Measurements from ENCODE around the gene WDFY3. TPM values are rescaled to one million over a fixed set of nuclear protein-coding genes. Genes with fewer than 3 reads are reported as not detected.

Gene WDFY3
- total and polyA plus RNA-seq, 4 experiments from 2014 or later, result 1.2 to 2.7 (median 2.1) TPM; not detected in 1

DNA sequence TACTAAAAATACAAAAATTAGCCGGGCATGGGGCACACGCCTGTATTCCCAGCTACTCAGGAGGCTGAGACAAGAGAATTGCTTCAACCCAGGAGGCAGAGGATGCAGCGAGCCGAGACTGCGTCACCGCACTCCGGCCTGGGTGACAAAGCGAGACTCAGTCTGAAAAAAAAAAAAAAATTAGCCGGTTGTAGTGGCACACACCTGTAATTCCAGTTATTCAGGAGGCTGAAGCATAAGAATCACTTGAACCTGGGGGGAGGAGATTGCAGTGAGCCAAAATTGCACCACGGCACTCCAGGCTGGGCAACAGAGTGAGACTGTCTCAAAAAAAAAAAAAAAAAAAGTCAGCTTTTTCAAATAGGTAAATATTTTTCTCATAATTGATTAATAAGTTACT, 71.9 kb downstream of the WDFY3 start:
- DNase-seq, result no peak
- no peaks in the 10 kb centered on the region for H3K4me1 Mint-ChIP-seq
- POLR2A ChIA-PET (ENCODE audit: partially characterized antibody), result no interaction called here

DNA sequence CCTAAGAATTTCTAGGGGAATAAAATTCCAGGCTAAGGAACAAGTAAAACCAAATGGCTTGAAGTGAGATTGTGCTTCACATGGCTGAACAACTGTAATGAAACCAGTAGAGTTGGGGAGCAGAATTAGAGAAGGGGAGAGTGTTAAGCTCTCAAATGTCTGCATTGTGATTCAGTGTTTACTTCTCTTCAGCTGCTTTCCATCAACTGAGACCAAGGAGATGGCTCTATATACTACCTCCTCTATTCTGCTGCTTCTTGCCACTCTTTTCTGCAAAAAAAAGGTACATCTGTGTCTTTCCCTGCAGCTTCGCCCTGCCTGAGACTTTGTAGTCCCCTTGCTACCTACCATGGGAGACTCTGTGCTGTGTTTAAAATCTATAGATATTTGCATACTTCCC, 73.5 kb downstream of the WDFY3 start:
- Mint-ChIP-seq H3K36me3 (no peaks in the 10 kb centered on the region), H3K9me3 (no peaks in the 10 kb centered on the region), H3K27ac (no peak overlapping the region), H3K4me1 (no peaks in the 10 kb centered on the region), H3K27me3 (no peaks in the 10 kb centered on the region), H3K4me3 (no peak overlapping the region)
- H3K27ac ChIP-seq (ENCODE audit: low read depth, low read length), result no peak overlapping the region
- DNase-seq, result no peak
- CTCF ChIA-PET (ENCODE audit: partially characterized antibody), result no interaction called here
- intact Hi-C loops (cut with micrococcal nuclease), result no loop called here
- H3K4me3 ChIP-seq (ENCODE audit: low read length in 2 of 2), result no peak overlapping the region
- POLR2A ChIA-PET (ENCODE audit: partially characterized antibody), result no interaction called here
- H3K36me3 ChIP-seq (ENCODE audit: insufficient read depth, low read length), result no peaks in the 10 kb centered on the region
- H3K9me3 ChIP-seq (ENCODE audit: control insufficient read depth in 1 of 2, low read length in 2 of 2), result no peaks in the 10 kb centered on the region
- H3K27me3 ChIP-seq (ENCODE audit: insufficient read depth, low read length), result no peaks in the 10 kb centered on the region
- H3K4me1 ChIP-seq (ENCODE audit: insufficient read depth, low read length), result no peaks in the 10 kb centered on the region

More for the DNA sequence above, 71.9 kb downstream of the WDFY3 start:
- Histone ChIP-seq H3K27ac (ENCODE audit: low read depth, low read length) (no peak overlapping the region), H3K36me3 (ENCODE audit: insufficient read depth, low read length) (no peaks in the 10 kb centered on the region), H3K27me3 (ENCODE audit: insufficient read depth, low read length) (no peaks in the 10 kb centered on the region), H3K9me3 (ENCODE audit: control insufficient read depth in 1 of 2, low read length in 2 of 2) (no peaks in the 10 kb centered on the region), H3K4me1 (ENCODE audit: insufficient read depth, low read length) (no peaks in the 10 kb centered on the region), H3K4me3 (ENCODE audit: low read length in 2 of 2) (no peak overlapping the region)
- Mint-ChIP-seq H3K27ac (no peak overlapping the region), H3K9me3 (no peaks in the 10 kb centered on the region), H3K27me3 (no peaks in the 10 kb centered on the region), H3K4me3 (no peak overlapping the region), H3K36me3 (no peaks in the 10 kb centered on the region)
- intact Hi-C loops (cut with micrococcal nuclease), result no loop called here
- CTCF ChIA-PET (ENCODE audit: partially characterized antibody), result no interaction called here

DNA sequence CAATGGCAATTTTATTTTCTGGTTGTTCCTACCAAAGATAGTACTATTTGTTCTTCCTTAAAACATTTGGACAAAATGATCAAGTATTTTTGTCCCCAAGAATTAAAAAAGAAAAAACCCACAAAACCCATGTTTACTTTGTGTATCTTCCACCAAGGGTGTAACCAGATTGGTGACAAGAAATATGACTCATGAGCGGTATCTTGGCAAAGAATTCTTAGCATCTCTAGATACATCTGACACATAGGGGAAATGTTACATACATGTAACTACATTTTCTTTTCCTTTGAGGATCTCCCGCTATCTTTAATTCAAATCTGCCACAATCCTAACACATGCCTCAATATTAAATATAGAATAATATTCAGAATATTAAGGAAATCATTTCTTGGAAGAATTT, 78.7 kb downstream of the WDFY3 start:
- H3K9me3 Mint-ChIP-seq, result no peaks in the 10 kb centered on the region
- DNase-seq, result no peak
- Histone ChIP-seq H3K36me3 (ENCODE audit: insufficient read depth, low read length) (no peaks in the 10 kb centered on the region), H3K4me1 (ENCODE audit: insufficient read depth, low read length) (no peaks in the 10 kb centered on the region), H3K27ac (ENCODE audit: low read depth, low read length) (no peak overlapping the region), H3K27me3 (ENCODE audit: insufficient read depth, low read length) (no peaks in the 10 kb centered on the region), H3K9me3 (ENCODE audit: control insufficient read depth in 1 of 2, low read length in 2 of 2) (no peaks in the 10 kb centered on the region), H3K4me3 (ENCODE audit: low read length in 2 of 2) (no peak overlapping the region)
- no peak overlapping the region for H3K4me3 Mint-ChIP-seq
- no peak overlapping the region for H3K27ac Mint-ChIP-seq
- H3K4me1 Mint-ChIP-seq, result no peaks in the 10 kb centered on the region
- H3K36me3 Mint-ChIP-seq, result no peaks in the 10 kb centered on the region
- POLR2A ChIA-PET (ENCODE audit: partially characterized antibody), result no interaction called here
- CTCF ChIA-PET (ENCODE audit: partially characterized antibody), result no interaction called here
- H3K27me3 Mint-ChIP-seq, result no peaks in the 10 kb centered on the region
- intact Hi-C loops (cut with micrococcal nuclease), result no loop called here

DNA sequence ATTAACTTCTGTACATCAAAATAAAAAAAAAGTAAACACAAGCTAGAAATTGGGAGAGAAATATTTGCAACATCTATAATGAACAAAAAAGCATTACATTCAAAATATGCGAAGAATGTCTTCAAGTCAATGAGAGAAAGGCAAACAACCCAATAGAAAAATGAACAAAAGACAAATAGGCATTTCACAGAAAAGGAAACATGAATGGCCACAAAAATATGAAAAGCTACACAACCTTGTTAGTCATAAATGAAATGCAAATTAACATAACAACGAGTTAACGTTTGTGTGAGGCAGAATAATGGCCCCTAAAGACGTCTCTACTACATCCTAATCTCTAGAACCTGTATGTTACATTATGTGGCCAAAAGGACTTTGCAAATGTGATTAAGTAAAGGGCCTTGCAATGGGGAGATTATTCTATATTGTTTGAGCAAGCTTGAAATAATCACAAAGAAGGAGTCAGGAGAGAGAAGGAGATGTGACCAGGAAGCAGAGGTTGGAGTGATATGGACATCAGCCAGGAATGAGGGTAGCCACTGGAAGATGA, 86.8 kb downstream of the WDFY3 start:
- POLR2A ChIA-PET (ENCODE audit: partially characterized antibody), result no interaction called here

DNA sequence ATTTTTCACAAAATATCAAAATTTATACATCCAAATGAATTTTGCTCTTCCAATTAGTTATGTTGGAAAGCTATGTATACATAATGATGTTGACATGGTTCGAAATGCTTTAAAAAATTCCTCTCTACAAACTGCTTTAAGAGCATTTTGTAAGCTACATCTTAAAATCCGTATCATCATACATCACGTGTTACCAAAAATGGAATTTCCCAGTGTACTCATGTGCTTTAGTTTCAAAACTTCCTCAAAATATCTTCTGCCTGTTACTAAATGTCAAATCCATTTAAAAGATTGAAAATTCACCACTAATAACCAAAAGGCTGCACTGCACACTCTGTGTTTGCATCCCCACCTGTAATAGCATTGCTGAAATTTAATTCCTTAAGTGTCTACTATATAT, 87.9 kb downstream of the WDFY3 start:
- H3K9me3 Mint-ChIP-seq, result peaks cover 0 to 3% (median 0%) of the 10 kb centered on the region in 8 donors
- peaks cover 2% of the 10 kb centered on the region in 2 donors for H3K27me3 Mint-ChIP-seq
- no peaks in the 10 kb centered on the region for H3K36me3 Mint-ChIP-seq
- Histone ChIP-seq H3K36me3 (ENCODE audit: insufficient read depth, low read length) (no peaks in the 10 kb centered on the region), H3K4me3 (ENCODE audit: low read length in 2 of 2) (no peak overlapping the region), H3K4me1 (ENCODE audit: insufficient read depth, low read length) (no peaks in the 10 kb centered on the region), H3K27ac (ENCODE audit: low read depth, low read length) (no peak overlapping the region), H3K9me3 (ENCODE audit: control insufficient read depth in 1 of 2, low read length in 2 of 2) (no peaks in the 10 kb centered on the region), H3K27me3 (ENCODE audit: insufficient read depth, low read length) (no peaks in the 10 kb centered on the region)
- intact Hi-C loops (cut with micrococcal nuclease), result no loop called here
- no peak overlapping the region for H3K27ac Mint-ChIP-seq
- H3K4me1 Mint-ChIP-seq, result no peaks in the 10 kb centered on the region
- POLR2A ChIA-PET (ENCODE audit: partially characterized antibody), result no interaction called here
- no peak for DNase-seq
- H3K4me3 Mint-ChIP-seq, result no peak overlapping the region
- CTCF ChIA-PET (ENCODE audit: partially characterized antibody), result no interaction called here

More for the DNA sequence above, 86.8 kb downstream of the WDFY3 start:
- no peaks in the 10 kb centered on the region for H3K36me3 ChIP-seq (ENCODE audit: insufficient read depth, low read length)
- Mint-ChIP-seq H3K9me3 (peaks cover 0 to 3% (median 0%) of the 10 kb centered on the region in 8 donors), H3K27me3 (peaks cover 2% of the 10 kb centered on the region in 2 donors), H3K36me3 (no peaks in the 10 kb centered on the region), H3K27ac (no peak overlapping the region), H3K4me1 (no peaks in the 10 kb centered on the region), H3K4me3 (no peak overlapping the region)
- no peak overlapping the region for H3K27ac ChIP-seq (ENCODE audit: low read depth, low read length)
- H3K9me3 ChIP-seq (ENCODE audit: control insufficient read depth in 1 of 2, low read length in 2 of 2), result no peaks in the 10 kb centered on the region
- H3K4me3 ChIP-seq (ENCODE audit: low read length in 2 of 2), result no peak overlapping the region
- DNase-seq, result no peak
- no peaks in the 10 kb centered on the region for H3K4me1 ChIP-seq (ENCODE audit: insufficient read depth, low read length)
- CTCF ChIA-PET (ENCODE audit: partially characterized antibody), result no interaction called here
- intact Hi-C loops (cut with micrococcal nuclease), result no loop called here
- no peaks in the 10 kb centered on the region for H3K27me3 ChIP-seq (ENCODE audit: insufficient read depth, low read length)

DNA sequence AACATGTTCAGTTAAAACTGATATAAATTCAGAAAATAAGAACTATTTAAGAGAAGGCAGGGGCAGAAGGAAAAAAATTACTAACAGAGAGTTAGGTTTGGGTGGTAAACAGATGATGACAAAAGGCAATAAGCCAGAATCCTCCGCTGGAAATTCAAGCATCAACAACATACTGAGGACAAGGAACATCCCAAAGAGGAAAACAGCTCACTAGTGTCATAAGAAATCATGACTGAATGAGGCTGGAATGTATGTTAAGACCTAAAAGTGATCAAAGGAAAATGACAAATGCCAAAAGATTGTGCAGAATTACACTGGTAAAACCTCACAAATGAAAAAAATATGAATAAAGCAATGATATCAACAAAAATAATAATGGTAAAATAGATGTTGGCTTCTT, 88.4 kb downstream of the WDFY3 start:
- ChIA-PET CTCF (ENCODE audit: partially characterized antibody) (no interaction called here), POLR2A (ENCODE audit: partially characterized antibody) (no interaction called here)
- H3K4me1 Mint-ChIP-seq, result no peaks in the 10 kb centered on the region
- no peak overlapping the region for H3K27ac Mint-ChIP-seq
- H3K9me3 Mint-ChIP-seq, result peaks cover 0 to 3% (median 0%) of the 10 kb centered on the region in 8 donors
- H3K4me3 ChIP-seq (ENCODE audit: low read length in 2 of 2), result no peak overlapping the region
- no peak overlapping the region for H3K27ac ChIP-seq (ENCODE audit: low read depth, low read length)
- no peaks in the 10 kb centered on the region for H3K4me1 ChIP-seq (ENCODE audit: insufficient read depth, low read length)
- no peak overlapping the region for H3K4me3 Mint-ChIP-seq
- H3K36me3 ChIP-seq (ENCODE audit: insufficient read depth, low read length), result no peaks in the 10 kb centered on the region
- no peaks in the 10 kb centered on the region for H3K36me3 Mint-ChIP-seq
- H3K9me3 ChIP-seq (ENCODE audit: control insufficient read depth in 1 of 2, low read length in 2 of 2), result no peaks in the 10 kb centered on the region
- intact Hi-C loops (cut with micrococcal nuclease), result no loop called here
- peaks cover 2% of the 10 kb centered on the region in 2 donors for H3K27me3 Mint-ChIP-seq
- H3K27me3 ChIP-seq (ENCODE audit: insufficient read depth, low read length), result no peaks in the 10 kb centered on the region
- DNase-seq, result no peak

DNA sequence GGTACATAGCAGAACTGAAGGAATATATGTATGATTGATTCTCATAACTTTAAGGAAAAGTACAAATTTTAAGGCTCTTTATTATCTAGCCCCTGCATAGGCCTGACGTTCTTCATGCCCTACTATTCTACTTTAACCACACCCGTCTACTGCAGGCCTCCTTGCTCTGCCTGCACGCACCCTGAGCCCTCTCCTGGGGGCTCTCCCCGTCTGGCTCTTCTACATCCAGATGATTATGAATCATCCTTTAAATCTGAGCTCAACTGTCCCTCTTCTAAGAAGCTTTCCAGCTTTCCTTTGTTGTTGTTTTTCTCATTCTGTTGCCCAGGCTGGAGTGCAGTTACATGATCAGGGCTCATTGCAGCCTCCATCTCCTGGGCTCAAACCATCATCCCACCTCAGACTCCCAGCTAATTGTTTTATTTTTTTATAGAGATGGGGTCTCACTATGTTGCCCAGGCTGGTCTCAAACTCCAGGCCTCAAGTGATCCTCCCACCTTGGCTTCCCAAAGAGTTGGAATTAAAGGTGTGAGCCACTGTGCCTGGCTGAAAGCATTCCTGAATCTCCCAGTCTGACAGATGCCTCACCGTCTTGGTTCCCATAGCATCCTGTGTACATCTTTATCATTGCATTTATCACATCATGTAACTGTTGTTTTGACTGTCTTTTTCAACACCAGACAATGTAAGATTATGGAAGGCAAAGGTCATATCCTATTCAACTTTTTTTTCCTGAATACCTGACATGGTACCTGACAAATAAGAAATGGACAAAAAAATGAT, 89.2 kb downstream of the WDFY3 start:
- no peaks in the 10 kb centered on the region for H3K27me3 ChIP-seq (ENCODE audit: insufficient read depth, low read length)
- H3K4me3 ChIP-seq (ENCODE audit: low read length in 2 of 2), result no peak overlapping the region
- H3K4me1 ChIP-seq (ENCODE audit: insufficient read depth, low read length), result no peaks in the 10 kb centered on the region
- ChIA-PET POLR2A (ENCODE audit: partially characterized antibody) (no interaction called here), CTCF (ENCODE audit: partially characterized antibody) (no interaction called here)
- Mint-ChIP-seq H3K9me3 (peaks cover 0 to 3% (median 0%) of the 10 kb centered on the region in 8 donors), H3K4me3 (no peak overlapping the region), H3K4me1 (no peaks in the 10 kb centered on the region), H3K36me3 (no peaks in the 10 kb centered on the region), H3K27me3 (peaks cover 2% of the 10 kb centered on the region in 2 donors), H3K27ac (no peak overlapping the region)
- H3K27ac ChIP-seq (ENCODE audit: low read depth, low read length), result no peak overlapping the region
- H3K36me3 ChIP-seq (ENCODE audit: insufficient read depth, low read length), result no peaks in the 10 kb centered on the region
- intact Hi-C loops (cut with micrococcal nuclease), result no loop called here
- no peak for DNase-seq
- no peaks in the 10 kb centered on the region for H3K9me3 ChIP-seq (ENCODE audit: control insufficient read depth in 1 of 2, low read length in 2 of 2)

All from CD4-positive, alpha-beta memory T cell (primary cell).